Measurements from ENCODE around the gene WAPL. TPM values are rescaled to one million over a fixed set of nuclear protein-coding genes. Genes with fewer than 3 reads are reported as not detected.

Gene WAPL
- total and polyA plus RNA-seq, 10 of the 15 experiments (the other 5 are each of a cell fraction or from before 2014, with no cell fraction given): 15.7 to 45.8 (median 29.0) TPM

GRCh38 chr10:86556532-86556931, 34.9 kb upstream of the WAPL start:
- ATAC-seq (no peak), DNase-seq (ENCODE audit: low read depth, low spot score) (no peak), FAIRE-seq (no peak)
- no peaks in the 10 kb centered on the region; a peak in 2 of 4 replicates for H3K27me3 ChIP-seq (replicated peaks in 1 of 2; ENCODE audit: control insufficient read depth in 2 of 2, insufficient read depth in 2 of 2, low read length in 1 of 2)
- no peaks in the 10 kb centered on the region; the same call in 2 of the 3 replicates for H3K9me3 ChIP-seq (replicated peaks; ENCODE audit: control insufficient read depth, insufficient read depth, low read length)
- H3K4me3 ChIP-seq: no peak overlapping the region
- SMC1A ChIA-PET (ENCODE audit: uncharacterized antibody, unreplicated experiment): interaction anchor here (1.4 kb wide), 1 partner anchor 11 kb away, joined by 5 read pairs; no protein-coding TSS in a partner anchor
- 50% methylated on average over 3 of the region's 3 CpGs for WGBS (ENCODE audit: insufficient coverage, insufficient replicate concordance, low lambda C conversion rate, missing lambda C conversion rate)
- POLR2A ChIA-PET: no interaction called here
- no peaks in the 10 kb centered on the region for H3K4me1 ChIP-seq (ENCODE audit: control insufficient read depth, insufficient read depth, low read length)
- no peak for TF ChIP-seq ZNF592 (IDR thresholded peaks at IDR 0.05)
- TF ChIP-seq SMAD1 (IDR thresholded peaks at IDR 0.05; ENCODE audit: low read depth, partially characterized antibody): no peak
- no peak for TF ChIP-seq DPF2 (IDR thresholded peaks at IDR 0.05)
- no peak for TF ChIP-seq RAD51 (IDR thresholded peaks at IDR 0.05)
- no peak for TF ChIP-seq LARP7 (IDR thresholded peaks at IDR 0.05)
- no peak for TF ChIP-seq FOS (IDR thresholded peaks at IDR 0.05; ENCODE audit: borderline replicate concordance, extremely low read depth, insufficient read length)
- H3K79me2 ChIP-seq (ENCODE audit: control insufficient read depth, insufficient read depth, low read length): no peaks in the 10 kb centered on the region
- no TSS peak for BruUV-seq (replicated peaks)
- H3K4me2 ChIP-seq (ENCODE audit: control insufficient read depth, insufficient read depth): no peak overlapping the region
- in situ Hi-C loops (cut with MboI) (no loop called here), intact Hi-C loops (cut with micrococcal nuclease; ENCODE audit: unreplicated experiment) (no loop called here)
- no peaks in the 10 kb centered on the region for H3K36me3 ChIP-seq (ENCODE audit: control insufficient read depth in 2 of 2, insufficient read depth in 2 of 2, low read length in 1 of 2)
- RAD21 ChIA-PET (ENCODE audit: unreplicated experiment): no interaction called here
- no peak overlapping the region for H3K9ac ChIP-seq (ENCODE audit: control insufficient read depth, insufficient read depth, low read length)
- H4K20me1 ChIP-seq (ENCODE audit: control insufficient read depth, insufficient read depth): no peaks in the 10 kb centered on the region
- CTCF ChIA-PET: no interaction called here
- H3K27ac ChIP-seq (ENCODE audit: control insufficient read depth, insufficient read depth): no peak overlapping the region
- no peak overlapping the region for H2AFZ ChIP-seq (ENCODE audit: control insufficient read depth, low read depth, low read length)
